ENCODE data around the gene ASB13. TPM values are rescaled to one million over a fixed set of nuclear protein-coding genes. Genes with fewer than 3 reads are reported as not detected.

Gene ASB13
- polyA plus RNA-seq, 1 of the 3 experiments (the other 2 are of a cell fraction) = 9.2 TPM

DNA sequence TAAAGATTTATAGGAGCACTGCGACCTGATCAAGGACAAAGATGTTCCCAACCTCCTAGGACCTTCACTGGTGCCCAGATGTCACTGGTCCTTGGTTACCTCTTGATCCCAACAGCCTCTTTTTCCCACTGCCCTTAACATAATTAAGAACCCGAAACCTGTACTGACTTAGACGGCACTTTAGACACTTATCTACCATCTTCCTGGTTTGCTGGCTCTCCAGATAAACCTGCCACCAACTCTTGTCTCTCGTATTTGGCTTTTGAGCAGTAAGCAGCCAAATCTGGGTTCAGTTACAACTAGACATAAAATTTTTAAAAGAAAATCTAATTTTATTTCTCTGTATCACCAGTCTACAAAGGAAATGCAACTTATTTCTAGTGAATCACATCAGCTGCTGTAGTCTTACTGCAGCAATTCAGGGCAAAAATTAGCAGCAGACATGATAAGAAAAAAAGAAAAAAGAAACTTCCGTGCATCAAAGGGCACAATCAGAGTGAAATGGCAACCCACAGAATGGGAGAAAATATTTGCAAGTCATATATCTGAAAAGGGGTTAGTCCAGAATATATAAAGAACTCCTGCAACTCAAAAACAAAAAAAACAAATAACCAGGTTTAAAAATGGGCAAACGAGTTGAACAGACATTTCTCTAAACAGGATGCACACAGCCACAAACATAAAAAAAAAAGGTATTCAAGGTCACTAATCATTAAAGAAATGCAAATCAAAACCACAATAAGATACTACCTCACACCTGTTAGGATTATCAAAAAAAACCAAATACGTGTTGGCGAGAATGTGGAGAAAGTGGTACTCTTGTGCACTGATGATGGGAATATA, 9.4 kb downstream of the ASB13 start:
- CTCF ChIA-PET = interaction anchor here (0.6 to 1.2 kb wide), 2 partner anchors 99 to 215 kb away, joined by 3 read pairs; no protein-coding TSS in a partner anchor
- no peak overlapping the region for H3K4me3 ChIP-seq (ENCODE audit: low read depth in 2 of 2, low read length in 1 of 2)
- POLR2A ChIA-PET = no interaction called here
- H3K4me2 ChIP-seq = no peak overlapping the region
- 0 out of 2 replicates have a peak, but pooled peaks cover 5% of the 10 kb centered on the region for H4K20me1 ChIP-seq (ENCODE audit: insufficient read depth)
- 90% methylated on average over 8 of the region's 8 CpGs for WGBS (ENCODE audit: low lambda C conversion rate)
- H3K4me1 ChIP-seq (ENCODE audit: control insufficient read depth in 1 of 2, insufficient read depth in 2 of 2, low read depth in 1 of 2, low read length in 1 of 2) = no peaks in the 10 kb centered on the region; a peak in 1 of 4 replicates
- H3K27ac ChIP-seq (ENCODE audit: low read depth in 2 of 2, low read length in 1 of 2) = no peak overlapping the region
- no peaks in the 10 kb centered on the region for H3F3A ChIP-seq (replicated peaks; ENCODE audit: insufficient read depth)
- TF ChIP-seq TAF1 (IDR thresholded peaks at IDR 0.05; ENCODE audit: borderline replicate concordance, low read depth, low read length) = no peak
- TF ChIP-seq, protein P1, sequence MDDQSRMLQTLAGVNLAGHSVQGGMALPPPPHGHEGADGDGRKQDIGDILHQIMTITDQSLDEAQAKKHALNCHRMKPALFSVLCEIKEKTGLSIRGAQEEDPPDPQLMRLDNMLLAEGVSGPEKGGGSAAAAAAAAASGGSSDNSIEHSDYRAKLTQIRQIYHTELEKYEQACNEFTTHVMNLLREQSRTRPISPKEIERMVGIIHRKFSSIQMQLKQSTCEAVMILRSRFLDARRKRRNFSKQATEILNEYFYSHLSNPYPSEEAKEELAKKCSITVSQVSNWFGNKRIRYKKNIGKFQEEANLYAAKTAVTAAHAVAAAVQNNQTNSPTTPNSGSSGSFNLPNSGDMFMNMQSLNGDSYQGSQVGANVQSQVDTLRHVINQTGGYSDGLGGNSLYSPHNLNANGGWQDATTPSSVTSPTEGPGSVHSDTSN (IDR thresholded peaks at IDR 0.05) = no peak
- no peak for TF ChIP-seq CHD2 (IDR thresholded peaks at IDR 0.05; ENCODE audit: low read length, partially characterized antibody)
- TF ChIP-seq FOSL2 (IDR thresholded peaks at IDR 0.05; ENCODE audit: borderline replicate concordance, low read depth) = no peak
- TF ChIP-seq RFX5 (IDR thresholded peaks at IDR 0.05; ENCODE audit: low read length) = no peak
- TF ChIP-seq FOXJ3 (CRISPR knock-in tag; IDR thresholded peaks at IDR 0.05) = no peak
- no peak for TF ChIP-seq NFIC (IDR thresholded peaks at IDR 0.05; ENCODE audit: borderline replicate concordance)
- TF ChIP-seq NRF1 (IDR thresholded peaks at IDR 0.05; ENCODE audit: low read depth, low read length) = no peak
- no peak for TF ChIP-seq MXI1 (IDR thresholded peaks at IDR 0.05; ENCODE audit: low read depth, low read length)
- no peak for TF ChIP-seq EZH2phosphoT487 (IDR thresholded peaks at IDR 0.05; ENCODE audit: borderline replicate concordance, low read depth)
- H3K9me2 ChIP-seq = no peaks in the 10 kb centered on the region
- H2AFZ ChIP-seq (ENCODE audit: low read depth) = no peak overlapping the region
- H3K27me3 ChIP-seq (ENCODE audit: insufficient read depth) = no peaks in the 10 kb centered on the region
- no peak for DNase-seq
- no peaks in the 10 kb centered on the region for H3K36me3 ChIP-seq (replicated peaks in 1 of 2; ENCODE audit: control insufficient read depth in 1 of 2, insufficient read depth in 2 of 2, low read length in 1 of 2)
- peaks cover 8% of the 10 kb centered on the region; the same call in 1 of the 2 replicates for H3K79me2 ChIP-seq (ENCODE audit: insufficient read depth)
- H3K9me3 ChIP-seq = no peaks in the 10 kb centered on the region
- no peak overlapping the region for H3K9ac ChIP-seq

DNA sequence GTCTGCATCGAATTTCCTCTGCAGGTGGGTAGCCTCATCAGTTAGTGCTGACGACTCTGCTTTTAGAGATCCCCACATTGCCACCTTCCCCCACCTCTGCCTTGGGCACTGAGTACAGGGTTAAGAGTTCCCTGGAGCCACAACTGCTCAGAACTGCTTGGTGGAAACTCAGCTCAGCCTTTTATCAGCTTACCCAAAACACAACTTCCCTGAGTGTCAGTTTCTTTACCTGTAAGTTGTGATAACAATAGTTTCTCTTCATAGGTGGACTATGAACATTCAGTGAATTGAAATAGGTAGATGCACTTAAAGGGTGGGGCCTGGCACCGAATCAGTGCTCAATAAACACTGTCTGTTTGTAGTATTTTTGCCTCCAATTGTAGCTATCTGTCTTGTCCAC, 11.3 kb downstream of the ASB13 start:
- Histone ChIP-seq H2AFZ (ENCODE audit: low read depth) (no peak overlapping the region), H3K9me2 (no peaks in the 10 kb centered on the region), H3K4me2 (no peak overlapping the region), H4K20me1 (ENCODE audit: insufficient read depth) (0 out of 2 replicates have a peak, but pooled peaks cover 5% of the 10 kb centered on the region), H3K36me3 (replicated peaks in 1 of 2; ENCODE audit: control insufficient read depth in 1 of 2, insufficient read depth in 2 of 2, low read length in 1 of 2) (no peaks in the 10 kb centered on the region), H3F3A (replicated peaks; ENCODE audit: insufficient read depth) (no peaks in the 10 kb centered on the region), H3K4me3 (ENCODE audit: low read depth in 2 of 2, low read length in 1 of 2) (no peak overlapping the region), H3K27me3 (ENCODE audit: insufficient read depth) (no peaks in the 10 kb centered on the region), H3K9ac (no peak overlapping the region), H3K4me1 (ENCODE audit: control insufficient read depth in 1 of 2, insufficient read depth in 2 of 2, low read depth in 1 of 2, low read length in 1 of 2) (no peaks in the 10 kb centered on the region; a peak in 1 of 4 replicates), H3K9me3 (no peaks in the 10 kb centered on the region), H3K27ac (ENCODE audit: low read depth in 2 of 2, low read length in 1 of 2) (no peak overlapping the region), H3K79me2 (ENCODE audit: insufficient read depth) (0 out of 2 replicates have a peak, but pooled peaks cover 3% of the 10 kb centered on the region)
- WGBS (ENCODE audit: low lambda C conversion rate) = 84% methylated on average over 3 of the region's 3 CpGs
- TF ChIP-seq MEF2A (IDR thresholded peaks at IDR 0.05; ENCODE audit: borderline replicate concordance, low read depth) (no peak), RCOR1 (IDR thresholded peaks at IDR 0.05; ENCODE audit: low read length) (no peak), SMC3 (IDR thresholded peaks at IDR 0.05; ENCODE audit: low read depth, low read length) (no peak), TAF1 (IDR thresholded peaks at IDR 0.05; ENCODE audit: borderline replicate concordance, low read depth, low read length) (no peak)
- TF ChIP-seq, protein P2, sequence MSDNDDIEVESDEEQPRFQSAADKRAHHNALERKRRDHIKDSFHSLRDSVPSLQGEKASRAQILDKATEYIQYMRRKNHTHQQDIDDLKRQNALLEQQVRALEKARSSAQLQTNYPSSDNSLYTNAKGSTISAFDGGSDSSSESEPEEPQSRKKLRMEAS (IDR thresholded peaks at IDR 0.05; ENCODE audit: low read depth) = no peak
- TF ChIP-seq, protein P1 (IDR thresholded peaks at IDR 0.05) = no peak
- ChIA-PET POLR2A (no interaction called here), CTCF (interaction anchor here (1.0 kb wide), 1 partner anchor 25 kb away, joined by 4 read pairs; no protein-coding TSS in a partner anchor)
- DNase-seq = no peak
